Glutamatergic neuron (in vitro differentiated cells): ENCODE data around the gene KIF26B. TPM values are rescaled to one million over a fixed set of nuclear protein-coding genes. Genes with fewer than 3 reads are reported as not detected.

ENCODE experiments used
- DNase-seq: peaks from one replicate; pipeline ENCODE4 v3.0.0; 2022
- H3K27ac Mint-ChIP-seq: one replicate; pipeline ENCODE4 v1.8.0; 2020; ENCODE audit warnings: mild to moderate bottlenecking, mixed read lengths, inconsistent platforms; ENCODE audit not compliant: unreplicated experiment
- H3K27me3 Mint-ChIP-seq: one replicate; pipeline ENCODE4 v1.8.0; 2020; ENCODE audit warnings: mild to moderate bottlenecking, moderate library complexity, mixed read lengths, inconsistent platforms; ENCODE audit not compliant: unreplicated experiment
- H3K36me3 Mint-ChIP-seq: one replicate; pipeline ENCODE4 v1.8.0; 2020; ENCODE audit warnings: mild to moderate bottlenecking, mixed read lengths, inconsistent platforms; ENCODE audit not compliant: unreplicated experiment
- H3K4me1 Mint-ChIP-seq: one replicate; pipeline ENCODE4 v1.8.0; 2020; ENCODE audit warnings: mild to moderate bottlenecking, low read depth, mixed read lengths, inconsistent platforms; ENCODE audit not compliant: unreplicated experiment
- H3K4me3 Mint-ChIP-seq: one replicate; pipeline ENCODE4 v1.8.0; 2020; ENCODE audit warnings: mild to moderate bottlenecking, mixed read lengths, inconsistent platforms; ENCODE audit not compliant: unreplicated experiment
- H3K9me3 Mint-ChIP-seq: one replicate; pipeline ENCODE4 v1.8.0; 2020; ENCODE audit warnings: mild to moderate bottlenecking, moderate library complexity, mixed read lengths, inconsistent platforms; ENCODE audit not compliant: unreplicated experiment
- total RNA-seq: library from RNA; stranded (reverse); fragmentation: NEBNext Ultra II Directional; extraction: Animal tissue kit (Norgen Biotek cat#: 25700); gene quantifications from one replicate; pipeline ENCODE4 v1.2.1, GENCODE V29; 2021; ENCODE audit not compliant: unreplicated experiment
- TF ChIP-seq, protein P1 (sequence below): fragments of 200-600 bp; sonication (generic); IDR thresholded peaks from one replicate; pipeline ENCODE4 v1.5.0; 2021; ENCODE audit not compliant: partially characterized antibody, unreplicated experiment

Gene KIF26B
- total RNA-seq, 1 donor from 2014 or later = 2.4 TPM

DNA sequence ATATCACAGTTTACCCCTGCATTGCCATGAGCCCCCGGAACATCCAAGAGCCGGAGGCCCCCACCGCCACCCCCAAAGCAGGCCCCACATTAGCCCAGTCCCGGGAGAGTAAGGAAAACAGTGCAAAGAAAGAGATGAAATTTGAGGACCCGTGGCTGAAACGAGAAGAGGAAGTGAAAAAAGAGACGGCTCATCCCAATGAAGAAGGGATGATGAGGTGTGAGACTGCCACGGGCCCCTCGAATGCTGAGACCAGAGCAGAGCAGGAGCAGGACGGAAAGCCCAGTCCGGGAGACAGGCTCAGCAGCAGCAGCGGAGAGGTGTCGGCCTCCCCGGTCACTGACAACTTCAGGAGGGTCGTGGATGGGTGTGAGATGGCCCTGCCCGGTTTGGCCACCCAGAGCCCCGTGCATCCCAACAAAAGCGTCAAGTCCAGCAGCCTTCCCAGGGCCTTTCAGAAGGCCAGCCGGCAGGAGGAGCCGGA lies 532.4 kb downstream of the KIF26B start:
- Mint-ChIP-seq H3K27ac (no peak overlapping the region), H3K4me3 (no peak overlapping the region), H3K9me3 (peaks cover 1% of the 10 kb centered on the region)

DNA sequence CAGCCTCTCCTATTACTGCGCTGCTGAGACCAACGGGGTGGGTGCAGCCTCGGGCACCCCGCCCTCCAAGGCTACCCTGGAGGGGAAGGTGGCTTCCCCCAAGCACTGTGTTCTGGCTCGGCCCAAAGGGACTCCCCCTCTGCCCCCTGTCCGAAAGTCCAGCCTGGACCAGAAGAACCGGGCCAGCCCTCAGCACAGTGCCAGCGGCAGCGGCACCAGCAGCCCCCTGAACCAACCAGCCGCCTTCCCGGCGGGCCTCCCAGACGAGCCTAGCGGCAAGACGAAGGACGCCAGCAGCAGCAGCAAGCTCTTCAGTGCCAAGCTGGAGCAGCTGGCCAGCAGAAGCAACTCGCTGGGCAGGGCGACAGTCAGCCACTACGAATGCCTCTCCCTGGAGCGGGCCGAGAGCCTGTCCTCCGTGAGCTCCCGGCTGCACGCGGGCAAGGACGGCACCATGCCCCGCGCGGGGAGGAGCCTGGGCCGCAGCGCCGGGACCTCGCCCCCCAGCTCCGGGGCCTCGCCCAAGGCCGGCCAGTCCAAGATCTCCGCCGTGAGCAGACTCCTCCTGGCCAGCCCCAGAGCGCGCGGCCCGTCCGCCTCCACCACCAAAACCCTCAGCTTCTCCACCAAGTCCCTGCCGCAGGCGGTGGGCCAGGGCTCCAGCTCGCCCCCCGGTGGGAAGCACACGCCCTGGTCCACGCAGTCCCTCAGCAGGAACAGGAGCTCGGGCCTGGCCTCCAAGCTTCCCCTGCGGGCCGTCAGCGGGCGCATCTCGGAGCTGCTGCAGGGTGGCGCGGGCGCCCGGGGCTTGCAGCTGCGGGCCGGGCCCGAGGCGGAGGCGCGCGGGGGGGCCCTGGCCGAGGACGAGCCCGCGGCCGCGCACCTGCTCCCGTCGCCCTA lies 533.1 kb downstream of the KIF26B start:
- peak; percentile 41 for DNase-seq
- no peaks in the 10 kb centered on the region for H3K36me3 Mint-ChIP-seq
- no peak overlapping the region for H3K27ac Mint-ChIP-seq
- no peak overlapping the region for H3K4me3 Mint-ChIP-seq
- H3K4me1 Mint-ChIP-seq = peaks cover 7% of the 10 kb centered on the region
- TF ChIP-seq, protein P1, sequence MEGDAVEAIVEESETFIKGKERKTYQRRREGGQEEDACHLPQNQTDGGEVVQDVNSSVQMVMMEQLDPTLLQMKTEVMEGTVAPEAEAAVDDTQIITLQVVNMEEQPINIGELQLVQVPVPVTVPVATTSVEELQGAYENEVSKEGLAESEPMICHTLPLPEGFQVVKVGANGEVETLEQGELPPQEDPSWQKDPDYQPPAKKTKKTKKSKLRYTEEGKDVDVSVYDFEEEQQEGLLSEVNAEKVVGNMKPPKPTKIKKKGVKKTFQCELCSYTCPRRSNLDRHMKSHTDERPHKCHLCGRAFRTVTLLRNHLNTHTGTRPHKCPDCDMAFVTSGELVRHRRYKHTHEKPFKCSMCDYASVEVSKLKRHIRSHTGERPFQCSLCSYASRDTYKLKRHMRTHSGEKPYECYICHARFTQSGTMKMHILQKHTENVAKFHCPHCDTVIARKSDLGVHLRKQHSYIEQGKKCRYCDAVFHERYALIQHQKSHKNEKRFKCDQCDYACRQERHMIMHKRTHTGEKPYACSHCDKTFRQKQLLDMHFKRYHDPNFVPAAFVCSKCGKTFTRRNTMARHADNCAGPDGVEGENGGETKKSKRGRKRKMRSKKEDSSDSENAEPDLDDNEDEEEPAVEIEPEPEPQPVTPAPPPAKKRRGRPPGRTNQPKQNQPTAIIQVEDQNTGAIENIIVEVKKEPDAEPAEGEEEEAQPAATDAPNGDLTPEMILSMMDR = no peak
- peaks cover 1% of the 10 kb centered on the region for H3K9me3 Mint-ChIP-seq
- no peaks in the 10 kb centered on the region for H3K27me3 Mint-ChIP-seq

More for the DNA sequence above, 532.4 kb downstream of the KIF26B start:
- TF ChIP-seq, protein P1 = no peak
- peaks cover 9% of the 10 kb centered on the region for H3K4me1 Mint-ChIP-seq
- no peak for DNase-seq
- no peaks in the 10 kb centered on the region for H3K27me3 Mint-ChIP-seq
- H3K36me3 Mint-ChIP-seq = no peaks in the 10 kb centered on the region

DNA sequence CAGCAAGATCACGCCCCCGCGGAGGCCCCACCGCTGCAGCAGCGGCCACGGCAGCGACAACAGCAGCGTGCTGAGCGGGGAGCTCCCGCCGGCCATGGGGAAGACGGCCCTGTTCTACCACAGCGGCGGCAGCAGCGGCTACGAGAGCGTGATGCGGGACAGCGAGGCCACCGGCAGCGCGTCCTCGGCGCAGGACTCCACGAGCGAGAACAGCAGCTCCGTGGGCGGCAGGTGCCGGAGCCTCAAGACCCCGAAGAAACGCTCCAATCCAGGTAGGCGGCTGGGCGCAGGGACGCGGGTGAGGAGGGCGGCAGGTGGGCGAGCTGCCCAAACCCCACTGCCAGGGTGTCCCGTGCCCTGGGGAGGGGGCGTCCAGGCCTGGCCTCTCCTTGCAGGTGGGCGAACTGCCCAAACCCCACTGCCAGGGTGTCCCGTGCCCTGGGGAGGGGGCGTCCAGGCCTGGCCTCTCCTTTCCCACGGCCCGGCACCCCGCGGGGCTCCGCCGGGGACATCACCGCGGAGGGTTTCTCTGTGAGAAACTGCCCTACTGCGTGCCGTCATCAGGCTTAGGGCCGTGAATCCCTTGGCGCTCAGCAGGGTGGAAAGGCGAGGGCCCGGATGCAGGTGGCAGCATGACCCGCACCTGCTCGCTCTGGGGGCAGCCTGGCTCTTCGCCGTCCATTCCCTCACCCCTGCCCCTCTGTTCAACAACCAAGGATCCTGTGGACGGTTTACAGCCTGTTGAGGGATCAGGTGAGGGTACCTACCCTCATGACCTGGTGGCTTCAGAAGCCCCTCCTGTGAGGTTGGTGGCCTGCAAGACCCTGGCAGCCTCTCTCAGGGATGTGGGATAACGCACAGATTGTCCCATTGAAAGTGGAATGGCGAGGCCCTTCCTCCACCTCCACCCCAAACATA lies 534.0 kb downstream of the KIF26B start:
- Mint-ChIP-seq H3K4me1 (peaks cover under 1% of the 10 kb centered on the region), H3K9me3 (peaks cover 1% of the 10 kb centered on the region), H3K36me3 (no peaks in the 10 kb centered on the region), H3K27ac (no peak overlapping the region), H3K27me3 (no peaks in the 10 kb centered on the region), H3K4me3 (no peak overlapping the region)
- no peak for DNase-seq
- TF ChIP-seq, protein P1 = no peak

DNA sequence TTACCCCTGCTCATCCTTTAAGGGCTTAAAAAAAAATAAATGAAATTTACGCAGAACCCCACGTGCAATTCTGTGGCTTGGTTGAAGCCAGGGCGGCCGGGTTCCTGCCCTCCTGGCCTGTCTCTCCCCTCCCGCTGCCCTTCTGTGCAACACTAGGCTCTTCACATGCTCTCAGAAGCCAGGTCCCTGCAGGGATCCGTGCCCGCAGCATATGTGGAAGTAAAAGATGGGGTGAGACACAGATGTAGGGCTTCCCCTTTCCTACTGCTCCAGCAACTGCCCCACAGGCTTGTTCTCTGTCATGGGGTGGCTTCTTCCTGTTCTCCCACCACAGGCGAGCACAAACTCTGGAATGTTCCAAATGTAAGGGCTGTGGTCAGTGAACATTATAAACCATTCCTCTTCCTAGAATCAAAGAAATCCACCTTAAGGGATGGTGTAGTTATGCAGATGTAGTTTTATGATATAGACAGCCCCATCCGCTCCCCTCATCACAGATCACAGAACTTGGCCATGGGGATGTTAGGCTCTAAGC lies 535.4 kb downstream of the KIF26B start:
- no peak for DNase-seq
- no peak overlapping the region for H3K4me3 Mint-ChIP-seq
- H3K27ac Mint-ChIP-seq = no peak overlapping the region
- H3K4me1 Mint-ChIP-seq = no peaks in the 10 kb centered on the region
- H3K9me3 Mint-ChIP-seq = peaks cover 1% of the 10 kb centered on the region
- no peaks in the 10 kb centered on the region for H3K36me3 Mint-ChIP-seq
- TF ChIP-seq, protein P1 = no peak
- no peaks in the 10 kb centered on the region for H3K27me3 Mint-ChIP-seq
